Neural progenitor cell (in vitro differentiated cells): ENCODE results near the gene TAGLN3. TPM values are rescaled to one million over a fixed set of nuclear protein-coding genes. Genes with fewer than 3 reads are reported as not detected.
A peak's percentile ranks its signal among the peaks of the same experiment; 100 is the strongest.

ENCODE experiments used
- DNase-seq: peaks from one replicate; pipeline ENCODE4 v3.0.0-alpha.2; 2016; ENCODE audit warnings: low spot score
- H2AFZ ChIP-seq: fragments of 200-600 bp; sonication (generic); replicated peaks from 2 replicates; pipeline ENCODE4 v1.6.1; 2016; ENCODE audit warnings: antibody characterized with exemption
- H3F3A ChIP-seq: fragments of 200-600 bp; sonication (generic); 2 replicates; pipeline ENCODE4 v1.6.1; 2016; ENCODE audit warnings: antibody characterized with exemption, low read depth
- H3K27ac ChIP-seq: fragments of 200-600 bp; sonication (generic); 2 replicates; pipeline ENCODE4 v1.5.1; 2016; ENCODE audit warnings: mild to moderate bottlenecking
- H3K27me3 ChIP-seq: fragments of 200-600 bp; sonication (generic); 2 replicates; pipeline ENCODE4 v1.6.1; 2016; ENCODE audit warnings: mild to moderate bottlenecking, moderate library complexity
- H3K36me3 ChIP-seq: fragments of 200-600 bp; sonication (generic); 2 replicates; pipeline ENCODE4 v1.5.1; 2016
- H3K4me1 ChIP-seq: fragments of 200-600 bp; sonication (generic); 2 replicates; pipeline ENCODE4 v1.6.1; 2016; ENCODE audit warnings: mixed run types
- H3K4me2 ChIP-seq: fragments of 200-600 bp; sonication (generic); 2 replicates; pipeline ENCODE4 v1.6.1; 2016
- H3K4me3 ChIP-seq: fragments of 200-600 bp; sonication (generic); 2 replicates; pipeline ENCODE4 v1.5.1; 2016
- H3K79me2 ChIP-seq: fragments of 200-600 bp; sonication (generic); 2 replicates; pipeline ENCODE4 v1.6.1; 2016; ENCODE audit warnings: low read depth
- H3K9ac ChIP-seq: fragments of 200-600 bp; sonication (generic); 2 replicates; pipeline ENCODE4 v1.6.1; 2016
- H3K9me3 ChIP-seq: fragments of 200-600 bp; sonication (generic); 2 replicates; pipeline ENCODE4 v1.5.1; 2016; ENCODE audit warnings: low read depth
- H4K20me1 ChIP-seq: fragments of 200-600 bp; sonication (generic); 2 replicates; pipeline ENCODE4 v1.6.1; 2016; ENCODE audit warnings: low read depth
- H3K27ac Mint-ChIP-seq: 3 replicates; pipeline ENCODE4 v1.8.0; 2021; ENCODE audit warnings: mixed read lengths
- H3K27me3 Mint-ChIP-seq: 2 replicates; pipeline ENCODE4 v1.8.0; 2022; ENCODE audit warnings: low read depth, mild to moderate bottlenecking, inconsistent platforms, moderate library complexity, mixed read lengths; ENCODE audit not compliant: insufficient read depth
- H3K36me3 Mint-ChIP-seq: 3 replicates; pipeline ENCODE4 v1.8.0; 2021; ENCODE audit warnings: mixed read lengths
- H3K4me1 Mint-ChIP-seq: 3 replicates; pipeline ENCODE4 v1.8.0; 2021; ENCODE audit warnings: mixed read lengths
- H3K4me3 Mint-ChIP-seq: 3 replicates; pipeline ENCODE4 v1.8.0; 2021; ENCODE audit warnings: mild to moderate bottlenecking, moderate library complexity, mixed read lengths
- H3K9me3 Mint-ChIP-seq: 3 replicates; pipeline ENCODE4 v1.8.0; 2020; ENCODE audit warnings: mixed read lengths
- CTCF ChIP-seq: fragments of 200-600 bp; sonication (generic); IDR thresholded peaks from 2 replicates; pipeline ENCODE4 v1.5.1; 2017; ENCODE audit warnings: antibody characterized with exemption, mild to moderate bottlenecking
- EZH2 ChIP-seq: fragments of 200-600 bp; sonication (generic); IDR thresholded peaks from 2 replicates; pipeline ENCODE4 v1.6.1; 2017; ENCODE audit warnings: antibody characterized with exemption, mild to moderate bottlenecking, moderate library complexity
- EZH2phosphoT487 ChIP-seq: fragments of 200-600 bp; sonication (generic); IDR thresholded peaks from 2 replicates; pipeline ENCODE4 v1.6.1; 2017; ENCODE audit warnings: antibody characterized with exemption
- total RNA-seq: library from RNA; depleted of rRNA; stranded (reverse); fragments of >200 nt; gene quantifications from 2 replicates; pipeline ENCODE4 v1.2.3, GENCODE V29; 2015; ENCODE audit warnings: low replicate concordance

The TAGLN3 gene
- total RNA-seq, 1 donor from 2014 or later, result 46.6 TPM

GRCh38 chr3:112004187-112004586 lies 5.5 kb downstream of the TAGLN3 start:
- H3K4me1 Mint-ChIP-seq, result peaks cover 59% of the 10 kb centered on the region
- Histone ChIP-seq H3K4me1 (peaks cover 47% of the 10 kb centered on the region), H3K4me3 (peak overlapping the region; percentile 13), H3K9me3 (no peaks in the 10 kb centered on the region), H4K20me1 (peaks cover 55% of the 10 kb centered on the region), H3K4me2 (peak overlapping the region; percentile 99), H3K36me3 (no peaks in the 10 kb centered on the region), H2AFZ (no peak overlapping the region), H3F3A (peaks cover 23% of the 10 kb centered on the region), H3K27ac (no peak overlapping the region), H3K79me2 (peaks cover 29% of the 10 kb centered on the region), H3K9ac (no peak overlapping the region), H3K27me3 (peaks cover 20% of the 10 kb centered on the region)
- peaks cover 5% of the 10 kb centered on the region for H3K27me3 Mint-ChIP-seq
- H3K36me3 Mint-ChIP-seq, result peaks cover 63% of the 10 kb centered on the region
- no peaks in the 10 kb centered on the region for H3K9me3 Mint-ChIP-seq
- H3K4me3 Mint-ChIP-seq, result peak overlapping the region; percentile 99
- no peak overlapping the region for H3K27ac Mint-ChIP-seq
- no peak for DNase-seq
- TF ChIP-seq EZH2 (no peak), EZH2phosphoT487 (no peak), CTCF (no peak)

GRCh38 chr3:112004669-112005068 lies 5.9 kb downstream of the TAGLN3 start:
- peak overlapping the region; percentile 13 for H3K4me3 ChIP-seq
- Mint-ChIP-seq H3K27ac (no peak overlapping the region), H3K4me3 (peak overlapping the region; percentile 99)

GRCh38 chr3:112005091-112005672 lies 6.5 kb downstream of the TAGLN3 start:
- Histone ChIP-seq H3K36me3 (no peaks in the 10 kb centered on the region), H4K20me1 (peaks cover 57% of the 10 kb centered on the region), H3K4me2 (no peak overlapping the region), H2AFZ (no peak overlapping the region), H3K9me3 (no peaks in the 10 kb centered on the region), H3K9ac (no peak overlapping the region), H3K27ac (no peak overlapping the region), H3K27me3 (peaks cover 20% of the 10 kb centered on the region), H3K79me2 (peaks cover 22% of the 10 kb centered on the region), H3F3A (peaks cover 13% of the 10 kb centered on the region), H3K4me3 (no peak overlapping the region), H3K4me1 (peaks cover 47% of the 10 kb centered on the region)
- Mint-ChIP-seq H3K27ac (no peak overlapping the region), H3K4me3 (peak overlapping the region; percentile 6), H3K36me3 (peaks cover 72% of the 10 kb centered on the region), H3K27me3 (peaks cover 5% of the 10 kb centered on the region), H3K4me1 (peaks cover 64% of the 10 kb centered on the region), H3K9me3 (no peaks in the 10 kb centered on the region)
- DNase-seq, result no peak
- TF ChIP-seq EZH2phosphoT487, result no peak
- TF ChIP-seq EZH2, result no peak
- TF ChIP-seq CTCF, result no peak

More at GRCh38 chr3:112004669-112005068, 5.9 kb downstream of the TAGLN3 start:
- TF ChIP-seq EZH2, result no peak
- no peak for TF ChIP-seq EZH2phosphoT487
- no peak for TF ChIP-seq CTCF
- Histone ChIP-seq H3K27me3 (peaks cover 20% of the 10 kb centered on the region), H3K27ac (no peak overlapping the region), H2AFZ (no peak overlapping the region), H4K20me1 (peaks cover 57% of the 10 kb centered on the region), H3K4me1 (peaks cover 47% of the 10 kb centered on the region), H3K9me3 (no peaks in the 10 kb centered on the region), H3K4me2 (peak overlapping the region; percentile 99), H3K79me2 (peaks cover 28% of the 10 kb centered on the region), H3K9ac (no peak overlapping the region), H3K36me3 (no peaks in the 10 kb centered on the region), H3F3A (peaks cover 18% of the 10 kb centered on the region)
- Mint-ChIP-seq H3K36me3 (peaks cover 67% of the 10 kb centered on the region), H3K27me3 (peaks cover 5% of the 10 kb centered on the region), H3K9me3 (no peaks in the 10 kb centered on the region), H3K4me1 (peaks cover 61% of the 10 kb centered on the region)
- peak; percentile 27 for DNase-seq
